H1 (cell line): Measurements from ENCODE around the gene LCN12. TPM values are rescaled to one million over a fixed set of nuclear protein-coding genes. Genes with fewer than 3 reads are reported as not detected.

ENCODE experiments used
- BACH1 ChIP-seq: IDR thresholded peaks from 2 replicates; pipeline ENCODE4 v1.6.1; 2012; ENCODE audit warnings: low read length, improper control_type of control experiment
- POLR2A ChIP-seq, 2 experiments: IDR thresholded peaks; 1 replicate in 1 of 2; 2 replicates in 1 of 2; pipeline ENCODE4 v1.6.1; 2011; ENCODE audit warnings: low read depth in 2 of 2, low read length in 2 of 2, mild to moderate bottlenecking in 2 of 2; ENCODE audit errors: control extremely low read depth in 1 of 2
- POLR2AphosphoS5 ChIP-seq: IDR thresholded peaks from 2 replicates; pipeline ENCODE4 v1.6.1; 2011; ENCODE audit warnings: low read depth, low read length
- TEAD4 ChIP-seq: IDR thresholded peaks from 2 replicates; pipeline ENCODE4 v1.6.1; 2012; ENCODE audit warnings: low read depth, low read length, inconsistent platforms, mixed read lengths
- ZNF274 ChIP-seq: IDR thresholded peaks from 2 replicates; pipeline ENCODE4 v1.7.0; 2012; ENCODE audit warnings: low read length, borderline replicate concordance; ENCODE audit errors: extremely low read depth
- polyA plus RNA-seq, 7 experiments: library from polyadenylated mRNA; depleted of rRNA in 3 of 7; stranded (reverse) in 5 of 7; unstranded in 2 of 7; fragments of >200 nt in 5 of 7; fragments of 200-250 nt in 2 of 7; gene quantifications; 1 replicate in 5 of 7; 2 replicates in 1 of 7; 4 replicates in 1 of 7; pipeline versions ENCODE4 v1.2.1 to v1.2.3, GENCODE V29; 2011 to 2013; ENCODE audit warnings: missing spikeins in 2 of 7, mixed read lengths in 2 of 7
- total RNA-seq: library from RNA; stranded (reverse); fragmentation: NEBNext Ultra II Directional; extraction: Animal tissue kit (Norgen Biotek cat#: 25700); gene quantifications from 2 replicates; pipeline ENCODE4 v1.2.1, GENCODE V29; 2021

Gene LCN12
- total and polyA plus RNA-seq, 2 of the 8 experiments (the other 6 are each of a cell fraction or from before 2014, with no cell fraction given) = 1.1 to 1.7 TPM

GRCh38 chr9:136903041-136903554 is 49.0 kb upstream of the LCN12 start (continued):
- no peak for TF ChIP-seq BACH1
- TF ChIP-seq TEAD4 = no peak
- no peak for TF ChIP-seq ZNF274
- TF ChIP-seq POLR2AphosphoS5 = no peak
- TF ChIP-seq POLR2A (IDR thresholded peaks at IDR 0.05; ENCODE audit: control extremely low read depth in 1 of 2, low read depth in 2 of 2, low read length in 2 of 2) = no peak
- TF ChIP-seq, all 59 proteins: peak for 0
